Breast epithelium (tissue), 3 donors: Measurements from ENCODE around the gene MFSD6.

ENCODE experiments used
- POLR2A ChIP-seq: fragments of 450-650 bp; IDR thresholded peaks from one replicate; pipeline ENCODE4 v1.6.1; 2016; ENCODE audit warnings: antibody characterized with exemption, mild to moderate bottlenecking, moderate library complexity
- POLR2AphosphoS5 ChIP-seq, 3 donors: sonication (generic); formaldehyde crosslinking; IDR thresholded peaks; one replicate each; pipeline ENCODE4 v1.6.1; 2017; ENCODE audit warnings: antibody characterized with exemption in 3 of 3
- TF ChIP-seq, protein P1 (sequence below), 3 donors: fragments of 450-650 bp; IDR thresholded peaks; one replicate each; pipeline ENCODE4 v1.5.1; 2016 to 2017; ENCODE audit warnings: antibody characterized with exemption in 3 of 3, mild to moderate bottlenecking in 3 of 3, moderate library complexity in 3 of 3

DNA sequence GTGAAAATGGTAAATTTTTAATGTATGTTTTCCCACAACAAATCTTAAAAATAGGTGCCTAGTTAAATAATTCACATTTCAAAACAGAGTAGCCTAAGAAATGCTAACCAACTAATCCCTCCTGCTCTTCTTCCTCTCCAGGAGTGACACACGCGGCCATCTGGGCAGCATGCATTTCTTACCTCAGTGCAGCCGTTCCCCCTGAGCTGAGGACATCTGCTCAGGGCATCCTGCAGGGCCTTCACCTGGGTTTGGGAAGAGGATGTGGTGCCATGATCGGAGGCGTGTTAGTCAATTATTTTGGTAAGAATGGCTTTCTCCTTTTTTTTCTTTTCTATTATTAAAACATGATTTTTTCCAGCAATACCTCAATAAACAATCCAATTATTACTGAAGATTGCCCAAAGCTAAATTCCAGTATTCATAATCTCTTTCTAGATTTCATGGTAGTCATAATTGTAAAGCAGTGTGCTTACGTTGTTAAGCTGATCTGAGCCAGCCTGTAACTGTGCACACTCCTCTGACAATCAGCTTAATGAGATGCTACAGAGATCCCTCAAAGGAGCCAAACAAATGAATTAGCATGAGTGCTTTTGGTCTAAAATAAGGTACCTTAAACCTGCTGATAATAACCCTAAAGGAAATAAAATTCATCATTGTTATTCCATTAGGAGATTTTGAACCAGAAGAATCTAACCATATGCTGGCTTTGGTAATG lies 80.5 kb downstream of the MFSD6 start:
- no peak for TF ChIP-seq POLR2A
- TF ChIP-seq, protein P1, sequence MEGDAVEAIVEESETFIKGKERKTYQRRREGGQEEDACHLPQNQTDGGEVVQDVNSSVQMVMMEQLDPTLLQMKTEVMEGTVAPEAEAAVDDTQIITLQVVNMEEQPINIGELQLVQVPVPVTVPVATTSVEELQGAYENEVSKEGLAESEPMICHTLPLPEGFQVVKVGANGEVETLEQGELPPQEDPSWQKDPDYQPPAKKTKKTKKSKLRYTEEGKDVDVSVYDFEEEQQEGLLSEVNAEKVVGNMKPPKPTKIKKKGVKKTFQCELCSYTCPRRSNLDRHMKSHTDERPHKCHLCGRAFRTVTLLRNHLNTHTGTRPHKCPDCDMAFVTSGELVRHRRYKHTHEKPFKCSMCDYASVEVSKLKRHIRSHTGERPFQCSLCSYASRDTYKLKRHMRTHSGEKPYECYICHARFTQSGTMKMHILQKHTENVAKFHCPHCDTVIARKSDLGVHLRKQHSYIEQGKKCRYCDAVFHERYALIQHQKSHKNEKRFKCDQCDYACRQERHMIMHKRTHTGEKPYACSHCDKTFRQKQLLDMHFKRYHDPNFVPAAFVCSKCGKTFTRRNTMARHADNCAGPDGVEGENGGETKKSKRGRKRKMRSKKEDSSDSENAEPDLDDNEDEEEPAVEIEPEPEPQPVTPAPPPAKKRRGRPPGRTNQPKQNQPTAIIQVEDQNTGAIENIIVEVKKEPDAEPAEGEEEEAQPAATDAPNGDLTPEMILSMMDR (IDR thresholded peaks at IDR 0.05), result no peak
- no peak for TF ChIP-seq POLR2AphosphoS5 (IDR thresholded peaks at IDR 0.05)
